HepG2 (cell line): ENCODE measurements around the gene SYVN1. TPM values are rescaled to one million over a fixed set of nuclear protein-coding genes. Genes with fewer than 3 reads are reported as not detected.

Experiments used
- AKAP8 ChIP-seq: sonication (generic); formaldehyde crosslinking; IDR thresholded peaks from 2 replicates; pipeline ENCODE4 v1.5.1; 2020; ENCODE audit warnings: mild to moderate bottlenecking, missing genetic modification reagents
- BHLHE40 ChIP-seq: IDR thresholded peaks from 2 replicates; pipeline ENCODE4 v1.6.1; 2011; ENCODE audit warnings: low read length, improper control_type of control experiment
- CENPT ChIP-seq: sonication (generic); formaldehyde crosslinking; IDR thresholded peaks from 2 replicates; pipeline ENCODE4 v1.8.0; 2022; ENCODE audit warnings: low read depth, mild to moderate bottlenecking, moderate library complexity, missing genetic modification reagents
- CREM ChIP-seq, 2 experiments: sonication (generic) in 1 of 2; formaldehyde crosslinking in 1 of 2; IDR thresholded peaks; 2 replicates each; pipeline versions ENCODE4 v1.4.0 to v1.6.1; 2016 to 2020; ENCODE audit warnings: antibody characterized with exemption in 1 of 2, mild to moderate bottlenecking in 1 of 2, missing genetic modification reagents in 1 of 2
- FOXO1 ChIP-seq: sonication (generic); formaldehyde crosslinking; IDR thresholded peaks from 2 replicates; pipeline ENCODE4 v1.4.0; 2020; ENCODE audit warnings: missing genetic modification reagents
- KMT2B ChIP-seq: IDR thresholded peaks from 2 replicates; pipeline ENCODE4 v1.6.1; 2016; ENCODE audit warnings: missing genetic modification reagents, missing compliant biosample characterization
- NPAS2 ChIP-seq: sonication (generic); formaldehyde crosslinking; IDR thresholded peaks from 2 replicates; pipeline ENCODE4 v1.8.0; 2022; ENCODE audit warnings: mild to moderate bottlenecking, missing genetic modification reagents, borderline replicate concordance
- PAX8 ChIP-seq: sonication (generic); formaldehyde crosslinking; IDR thresholded peaks from 2 replicates; pipeline ENCODE4 v1.8.0; 2022; ENCODE audit warnings: mild to moderate bottlenecking, missing genetic modification reagents, borderline replicate concordance
- RARG ChIP-seq: sonication (generic); formaldehyde crosslinking; IDR thresholded peaks from 2 replicates; pipeline ENCODE4 v1.4.0; 2020; ENCODE audit warnings: low read depth, mild to moderate bottlenecking, missing genetic modification reagents
- SIN3A ChIP-seq: IDR thresholded peaks from 2 replicates; pipeline ENCODE4 v1.6.1; 2011; ENCODE audit warnings: low read depth, mild to moderate bottlenecking, control low read depth, low read length, borderline replicate concordance
- SMAD9 ChIP-seq: sonication (generic); formaldehyde crosslinking; IDR thresholded peaks from 2 replicates; pipeline ENCODE4 v1.5.1; 2020; ENCODE audit warnings: mild to moderate bottlenecking, missing genetic modification reagents
- SRSF4 ChIP-seq: fragments of 200-400 bp; formaldehyde crosslinking; IDR thresholded peaks from one replicate; pipeline ENCODE4 v1.6.1; 2018; ENCODE audit warnings: mild to moderate bottlenecking, low read depth, low read length, moderate library complexity; ENCODE audit not compliant: poor library complexity, severe bottlenecking
- ZNF350 ChIP-seq: sonication (generic); formaldehyde crosslinking; IDR thresholded peaks from 2 replicates; pipeline ENCODE4 v1.4.0; 2020; ENCODE audit warnings: mild to moderate bottlenecking, low read depth, missing genetic modification reagents, borderline replicate concordance
- ZNF652 ChIP-seq: IDR thresholded peaks from 2 replicates; pipeline ENCODE4 v1.6.1; 2016; ENCODE audit warnings: low read depth, borderline replicate concordance
- ZNF713 ChIP-seq: sonication (generic); formaldehyde crosslinking; IDR thresholded peaks from 2 replicates; pipeline ENCODE4 v1.4.0; 2020; ENCODE audit warnings: mild to moderate bottlenecking, missing genetic modification reagents
- polyA plus RNA-seq, 8 experiments: library from polyadenylated mRNA; depleted of rRNA in 3 of 8; stranded (reverse) in 7 of 8; unstranded in 1 of 8; fragments of >200 nt; fragmentation: Illumina TruSeq in 4 of 8; extraction: Trizol in 4 of 8; gene quantifications; 2 replicates each; pipeline versions ENCODE4 v1.2.1 to v1.2.3, GENCODE V29; 2011 to 2016; ENCODE audit warnings: low read depth in 4 of 8, missing spikeins in 1 of 8, mixed read lengths in 1 of 8; ENCODE audit not compliant: insufficient read depth in 1 of 8
- total RNA-seq, 5 experiments: library from RNA; depleted of rRNA; stranded (reverse); fragments of >200 nt; fragmentation: Illumina TruSeq; extraction: Trizol; gene quantifications; 2 replicates each; pipeline ENCODE4 v1.2.3, GENCODE V29; 2016; ENCODE audit warnings: low read depth in 1 of 5
- TF ChIP-seq, protein P1 (sequence below): IDR thresholded peaks from 2 replicates; pipeline ENCODE4 v1.6.1; 2016; ENCODE audit warnings: control low read depth
- TF ChIP-seq, protein P2 (sequence below): sonication (generic); formaldehyde crosslinking; IDR thresholded peaks from 2 replicates; pipeline ENCODE4 v1.5.0; 2020; ENCODE audit warnings: mild to moderate bottlenecking, low read depth, missing genetic modification reagents, borderline replicate concordance
- TF ChIP-seq, protein P3 (sequence below): sonication (generic); formaldehyde crosslinking; IDR thresholded peaks from 2 replicates; pipeline ENCODE4 v1.8.0; 2023; ENCODE audit warnings: mild to moderate bottlenecking, missing genetic modification reagents
- TF ChIP-seq, protein P4 (sequence below): sonication (generic); formaldehyde crosslinking; IDR thresholded peaks from 2 replicates; pipeline ENCODE4 v1.5.0; 2020; ENCODE audit warnings: mild to moderate bottlenecking, missing genetic modification reagents
- TF ChIP-seq, protein P5 (sequence below): sonication (generic); formaldehyde crosslinking; IDR thresholded peaks from 2 replicates; pipeline ENCODE4 v1.4.0; 2020; ENCODE audit warnings: mild to moderate bottlenecking, missing genetic modification reagents
- TF ChIP-seq, protein P6 (sequence below): sonication (generic); formaldehyde crosslinking; IDR thresholded peaks from 2 replicates; pipeline ENCODE4 v1.5.1; 2020; ENCODE audit warnings: missing genetic modification reagents, mild to moderate bottlenecking, borderline replicate concordance

The SYVN1 gene
- total and polyA plus RNA-seq, 2 of the 13 experiments (the other 11 are each of a cell fraction or from before 2014, with no cell fraction given): 10.3 to 22.5 TPM

DNA sequence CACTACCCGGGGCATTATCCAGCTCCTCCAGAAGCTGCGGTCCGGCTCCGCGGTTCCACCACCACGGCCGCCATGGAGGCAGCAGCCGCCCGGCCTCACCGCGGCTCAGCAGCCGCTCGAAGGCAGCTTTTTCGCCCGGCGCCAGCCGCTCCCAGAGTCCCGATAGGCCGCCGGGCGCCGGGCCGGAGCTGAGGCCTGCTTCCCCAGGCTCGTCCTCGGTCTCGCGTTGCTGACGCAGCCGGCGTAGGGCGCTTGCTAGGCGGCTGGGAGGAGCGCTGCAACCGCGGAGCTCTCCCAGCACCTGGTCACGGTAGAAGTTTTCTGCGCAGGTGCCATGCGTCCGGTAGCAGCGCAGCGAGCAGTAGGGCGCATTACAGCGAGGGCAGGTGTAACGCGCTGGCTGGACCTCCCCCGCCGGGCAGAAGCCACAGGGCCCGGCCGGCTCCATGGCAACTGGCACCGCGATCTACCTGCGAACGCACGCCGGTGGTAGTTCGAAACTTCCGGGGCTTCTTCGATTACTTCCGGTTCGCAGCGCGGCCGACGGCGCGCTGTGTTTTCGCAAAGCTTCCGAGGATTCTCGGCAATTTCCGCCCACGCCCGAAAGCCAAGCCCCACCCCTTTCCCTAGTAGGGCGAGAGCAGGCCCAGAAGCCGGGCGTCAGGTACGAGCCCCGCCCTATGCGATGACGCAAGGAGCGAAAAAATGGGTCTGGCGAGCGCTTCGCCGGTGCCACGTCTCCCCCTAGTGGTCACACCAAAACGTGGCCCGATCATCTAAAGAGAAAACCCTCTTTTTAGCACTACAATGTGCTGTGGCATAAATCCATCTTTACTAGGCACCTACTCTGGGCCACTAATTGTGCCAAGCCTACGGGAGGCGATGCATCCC is 16.9 kb downstream of the SYVN1 start, which contains the start of gene ZNHIT2 (continued):
- TF ChIP-seq, protein P1, sequence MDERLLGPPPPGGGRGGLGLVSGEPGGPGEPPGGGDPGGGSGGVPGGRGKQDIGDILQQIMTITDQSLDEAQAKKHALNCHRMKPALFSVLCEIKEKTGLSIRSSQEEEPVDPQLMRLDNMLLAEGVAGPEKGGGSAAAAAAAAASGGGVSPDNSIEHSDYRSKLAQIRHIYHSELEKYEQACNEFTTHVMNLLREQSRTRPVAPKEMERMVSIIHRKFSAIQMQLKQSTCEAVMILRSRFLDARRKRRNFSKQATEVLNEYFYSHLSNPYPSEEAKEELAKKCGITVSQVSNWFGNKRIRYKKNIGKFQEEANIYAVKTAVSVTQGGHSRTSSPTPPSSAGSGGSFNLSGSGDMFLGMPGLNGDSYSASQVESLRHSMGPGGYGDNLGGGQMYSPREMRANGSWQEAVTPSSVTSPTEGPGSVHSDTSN (CRISPR knock-in tag): no peak
- TF ChIP-seq ZNF652 (CRISPR knock-in tag) (no peak), BHLHE40 (peak; percentile 55; the same call in 1 of the 2 replicates), RARG (CRISPR knock-in tag) (no peak), FOXO1 (CRISPR knock-in tag) (peak; percentile 28), KMT2B (CRISPR knock-in tag) (0 out of 2 replicates have a peak, but pooled peaks have one; percentile 54), SRSF4 (peak; percentile 73), NPAS2 (CRISPR knock-in tag) (no peak), CENPT (CRISPR knock-in tag) (peak; percentile 15; the same call in 1 of the 2 replicates), ZNF713 (CRISPR knock-in tag) (no peak), ZNF350 (peak; percentile 77; the same call in 1 of the 2 replicates), SIN3A (peak; percentile 83; the same call in 1 of the 2 replicates), PAX8 (CRISPR knock-in tag) (0 out of 2 replicates have a peak, but pooled peaks have one; percentile 53), SMAD9 (CRISPR knock-in tag) (no peak), AKAP8 (peak; percentile 98), CREM (IDR thresholded peaks at IDR 0.05) (peak; percentile 94), CREM (CRISPR knock-in tag; IDR thresholded peaks at IDR 0.05) (no peak)
- TF ChIP-seq, protein P2, sequence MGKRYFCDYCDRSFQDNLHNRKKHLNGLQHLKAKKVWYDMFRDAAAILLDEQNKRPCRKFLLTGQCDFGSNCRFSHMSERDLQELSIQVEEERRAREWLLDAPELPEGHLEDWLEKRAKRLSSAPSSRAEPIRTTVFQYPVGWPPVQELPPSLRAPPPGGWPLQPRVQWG: no peak
- TF ChIP-seq, protein P3, sequence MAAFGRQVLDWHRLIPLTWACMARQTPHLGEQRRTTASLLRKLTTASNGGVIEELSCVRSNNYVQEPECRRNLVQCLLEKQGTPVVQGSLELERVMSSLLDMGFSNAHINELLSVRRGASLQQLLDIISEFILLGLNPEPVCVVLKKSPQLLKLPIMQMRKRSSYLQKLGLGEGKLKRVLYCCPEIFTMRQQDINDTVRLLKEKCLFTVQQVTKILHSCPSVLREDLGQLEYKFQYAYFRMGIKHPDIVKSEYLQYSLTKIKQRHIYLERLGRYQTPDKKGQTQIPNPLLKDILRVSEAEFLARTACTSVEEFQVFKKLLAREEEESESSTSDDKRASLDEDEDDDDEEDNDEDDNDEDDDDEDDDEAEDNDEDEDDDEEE (CRISPR knock-in tag): 0 out of 2 replicates have a peak, but pooled peaks have one; percentile 20
- TF ChIP-seq, protein P4, sequence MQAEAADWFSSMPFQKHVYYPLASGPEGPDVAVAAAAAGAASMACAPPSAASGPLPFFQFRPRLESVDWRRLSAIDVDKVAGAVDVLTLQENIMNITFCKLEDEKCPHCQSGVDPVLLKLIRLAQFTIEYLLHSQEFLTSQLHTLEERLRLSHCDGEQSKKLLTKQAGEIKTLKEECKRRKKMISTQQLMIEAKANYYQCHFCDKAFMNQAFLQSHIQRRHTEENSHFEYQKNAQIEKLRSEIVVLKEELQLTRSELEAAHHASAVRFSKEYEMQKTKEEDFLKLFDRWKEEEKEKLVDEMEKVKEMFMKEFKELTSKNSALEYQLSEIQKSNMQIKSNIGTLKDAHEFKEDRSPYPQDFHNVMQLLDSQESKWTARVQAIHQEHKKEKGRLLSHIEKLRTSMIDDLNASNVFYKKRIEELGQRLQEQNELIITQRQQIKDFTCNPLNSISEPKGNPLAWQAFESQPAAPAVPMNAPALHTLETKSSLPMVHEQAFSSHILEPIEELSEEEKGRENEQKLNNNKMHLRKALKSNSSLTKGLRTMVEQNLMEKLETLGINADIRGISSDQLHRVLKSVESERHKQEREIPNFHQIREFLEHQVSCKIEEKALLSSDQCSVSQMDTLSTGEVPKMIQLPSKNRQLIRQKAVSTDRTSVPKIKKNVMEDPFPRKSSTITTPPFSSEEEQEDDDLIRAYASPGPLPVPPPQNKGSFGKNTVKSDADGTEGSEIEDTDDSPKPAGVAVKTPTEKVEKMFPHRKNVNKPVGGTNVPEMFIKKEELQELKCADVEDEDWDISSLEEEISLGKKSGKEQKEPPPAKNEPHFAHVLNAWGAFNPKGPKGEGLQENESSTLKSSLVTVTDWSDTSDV (CRISPR knock-in tag): 0 out of 2 replicates have a peak, but pooled peaks have one; percentile 13
- TF ChIP-seq, protein P5, sequence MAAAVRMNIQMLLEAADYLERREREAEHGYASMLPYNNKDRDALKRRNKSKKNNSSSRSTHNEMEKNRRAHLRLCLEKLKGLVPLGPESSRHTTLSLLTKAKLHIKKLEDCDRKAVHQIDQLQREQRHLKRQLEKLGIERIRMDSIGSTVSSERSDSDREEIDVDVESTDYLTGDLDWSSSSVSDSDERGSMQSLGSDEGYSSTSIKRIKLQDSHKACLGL (CRISPR knock-in tag): 0 out of 2 replicates have a peak, but pooled peaks have one; percentile 71
- TF ChIP-seq, protein P6, sequence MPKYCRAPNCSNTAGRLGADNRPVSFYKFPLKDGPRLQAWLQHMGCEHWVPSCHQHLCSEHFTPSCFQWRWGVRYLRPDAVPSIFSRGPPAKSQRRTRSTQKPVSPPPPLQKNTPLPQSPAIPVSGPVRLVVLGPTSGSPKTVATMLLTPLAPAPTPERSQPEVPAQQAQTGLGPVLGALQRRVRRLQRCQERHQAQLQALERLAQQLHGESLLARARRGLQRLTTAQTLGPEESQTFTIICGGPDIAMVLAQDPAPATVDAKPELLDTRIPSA (CRISPR knock-in tag): no peak
